DOHH2 (cell line): ENCODE measurements around the gene TENT4A.

Source experiments
- H3F3A ChIP-seq: fragments of 200-600 bp; sonication (generic), shearing (Covaris generic); 2 replicates; pipeline ENCODE4 v1.6.0; 2016; ENCODE audit warnings: antibody characterized with exemption, mild to moderate bottlenecking; ENCODE audit not compliant: control insufficient read depth, insufficient read depth
- H3K27ac ChIP-seq: fragments of 200-600 bp; sonication (generic); 2 replicates; pipeline ENCODE4 v1.5.1; 2014; ENCODE audit warnings: low read depth, mild to moderate bottlenecking, low read length, moderate library complexity
- H3K27me3 ChIP-seq: fragments of 200-600 bp; sonication (generic); 2 replicates; pipeline ENCODE4 v1.6.1; 2014; ENCODE audit warnings: mild to moderate bottlenecking, low read length, mixed read lengths; ENCODE audit not compliant: control insufficient read depth
- H3K36me3 ChIP-seq: fragments of 200-600 bp; sonication (generic); 2 replicates; pipeline ENCODE4 v1.6.1; 2014; ENCODE audit warnings: mild to moderate bottlenecking, low read length, moderate library complexity, mixed read lengths; ENCODE audit not compliant: control insufficient read depth
- H3K4me1 ChIP-seq: fragments of 200-600 bp; sonication (generic); 2 replicates; pipeline ENCODE4 v1.6.1; 2014; ENCODE audit warnings: mild to moderate bottlenecking, low read length, mixed read lengths; ENCODE audit not compliant: control insufficient read depth
- H3K4me2 ChIP-seq: fragments of 200-600 bp; sonication (generic); 2 replicates; pipeline ENCODE4 v1.6.0; 2014; ENCODE audit warnings: mild to moderate bottlenecking, low read length, moderate library complexity
- H3K4me3 ChIP-seq: fragments of 200-600 bp; sonication (generic); 2 replicates; pipeline ENCODE4 v1.5.1; 2014; ENCODE audit warnings: mild to moderate bottlenecking, low read length, mixed read lengths
- H3K79me2 ChIP-seq: fragments of 200-600 bp; sonication (generic); 2 replicates; pipeline ENCODE4 v1.6.1; 2014; ENCODE audit warnings: mild to moderate bottlenecking, low read length, mixed read lengths; ENCODE audit not compliant: control insufficient read depth
- H3K9me2 ChIP-seq: fragments of 200-600 bp; sonication (generic); replicated peaks from 2 replicates; pipeline ENCODE4 v1.6.1; 2014; ENCODE audit warnings: mild to moderate bottlenecking, low read length, mixed read lengths; ENCODE audit not compliant: control insufficient read depth
- H3K9me3 ChIP-seq: fragments of 200-600 bp; sonication (generic); 2 replicates; pipeline ENCODE4 v1.6.1; 2014; ENCODE audit warnings: antibody characterized with exemption, low read length, mixed read lengths; ENCODE audit not compliant: control insufficient read depth, insufficient read depth
- H4K20me1 ChIP-seq: fragments of 200-600 bp; sonication (generic); 2 replicates; pipeline ENCODE4 v1.6.0; 2014; ENCODE audit warnings: low read depth, mild to moderate bottlenecking, antibody characterized with exemption, low read length, moderate library complexity; ENCODE audit not compliant: control insufficient read depth, insufficient read depth
- EZH2phosphoT487 ChIP-seq: fragments of 200-600 bp; sonication (generic); IDR thresholded peaks from 2 replicates; pipeline ENCODE4 v1.6.1; 2017; ENCODE audit warnings: borderline replicate concordance, mild to moderate bottlenecking, antibody characterized with exemption, low read length, moderate library complexity, mixed read lengths
- TF ChIP-seq, protein P1 (sequence below): fragments of 200-600 bp; sonication (generic); IDR thresholded peaks from one replicate; pipeline ENCODE4 v1.5.1; 2014; ENCODE audit warnings: antibody characterized with exemption, mild to moderate bottlenecking, low read depth, low read length; ENCODE audit not compliant: poor library complexity, severe bottlenecking

Gene TENT4A

DNA sequence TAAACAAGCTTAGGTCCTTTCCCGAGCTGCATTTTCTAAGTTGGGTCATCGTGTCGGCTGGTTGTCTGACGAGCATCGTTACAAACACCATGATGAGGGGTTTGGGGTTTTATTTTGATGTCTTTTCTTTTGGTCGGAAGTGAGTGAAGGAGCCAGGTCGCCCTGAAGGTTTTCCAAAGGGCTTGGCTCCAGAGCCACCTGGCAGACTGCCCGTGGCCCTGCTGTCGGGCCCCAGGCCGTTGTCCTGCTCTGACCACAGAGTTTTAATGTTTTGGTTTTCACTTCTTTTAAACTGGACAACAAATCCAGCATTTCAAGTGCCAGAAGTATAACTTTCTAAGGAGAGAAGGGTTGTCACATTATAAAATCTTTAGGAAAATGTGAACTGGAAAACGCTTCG lies 42.3 kb downstream of the TENT4A start:
- no peaks in the 10 kb centered on the region for H4K20me1 ChIP-seq
- no peak for TF ChIP-seq EZH2phosphoT487
- TF ChIP-seq, protein P1, sequence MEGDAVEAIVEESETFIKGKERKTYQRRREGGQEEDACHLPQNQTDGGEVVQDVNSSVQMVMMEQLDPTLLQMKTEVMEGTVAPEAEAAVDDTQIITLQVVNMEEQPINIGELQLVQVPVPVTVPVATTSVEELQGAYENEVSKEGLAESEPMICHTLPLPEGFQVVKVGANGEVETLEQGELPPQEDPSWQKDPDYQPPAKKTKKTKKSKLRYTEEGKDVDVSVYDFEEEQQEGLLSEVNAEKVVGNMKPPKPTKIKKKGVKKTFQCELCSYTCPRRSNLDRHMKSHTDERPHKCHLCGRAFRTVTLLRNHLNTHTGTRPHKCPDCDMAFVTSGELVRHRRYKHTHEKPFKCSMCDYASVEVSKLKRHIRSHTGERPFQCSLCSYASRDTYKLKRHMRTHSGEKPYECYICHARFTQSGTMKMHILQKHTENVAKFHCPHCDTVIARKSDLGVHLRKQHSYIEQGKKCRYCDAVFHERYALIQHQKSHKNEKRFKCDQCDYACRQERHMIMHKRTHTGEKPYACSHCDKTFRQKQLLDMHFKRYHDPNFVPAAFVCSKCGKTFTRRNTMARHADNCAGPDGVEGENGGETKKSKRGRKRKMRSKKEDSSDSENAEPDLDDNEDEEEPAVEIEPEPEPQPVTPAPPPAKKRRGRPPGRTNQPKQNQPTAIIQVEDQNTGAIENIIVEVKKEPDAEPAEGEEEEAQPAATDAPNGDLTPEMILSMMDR: no peak
- H3K36me3 ChIP-seq: peaks cover 75% of the 10 kb centered on the region

DNA sequence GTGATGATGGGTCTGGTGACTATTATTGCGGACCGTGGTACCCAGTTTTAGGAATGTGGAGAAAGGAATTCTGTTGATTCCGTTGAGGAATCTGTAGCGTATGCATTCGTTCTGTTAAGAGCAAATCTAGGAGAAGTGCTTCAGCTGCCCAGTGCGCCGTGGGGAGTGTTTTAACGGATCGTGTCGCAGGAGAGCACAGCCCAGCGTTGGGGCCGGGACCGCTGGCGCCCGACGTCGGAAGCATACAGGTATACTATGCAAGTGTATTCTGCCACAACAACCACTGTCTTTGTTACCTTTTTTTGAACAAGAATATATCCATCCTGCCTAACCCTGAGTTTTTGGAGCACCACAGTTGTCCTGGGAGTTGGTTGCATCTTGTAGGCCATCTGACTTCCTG lies 42.7 kb downstream of the TENT4A start:
- Histone ChIP-seq H3F3A (no peaks in the 10 kb centered on the region), H3K9me2 (no peaks in the 10 kb centered on the region), H3K4me3 (no peak overlapping the region), H4K20me1 (no peaks in the 10 kb centered on the region), H3K27me3 (no peaks in the 10 kb centered on the region), H3K36me3 (peaks cover 72% of the 10 kb centered on the region), H3K79me2 (no peaks in the 10 kb centered on the region), H3K4me2 (no peak overlapping the region), H3K4me1 (no peaks in the 10 kb centered on the region), H3K9me3 (no peaks in the 10 kb centered on the region), H3K27ac (no peak overlapping the region)
- no peak for TF ChIP-seq EZH2phosphoT487
- TF ChIP-seq, protein P1: no peak

More for the DNA sequence above, 42.3 kb downstream of the TENT4A start:
- H3K9me2 ChIP-seq: no peaks in the 10 kb centered on the region
- H3K4me2 ChIP-seq: no peak overlapping the region
- no peaks in the 10 kb centered on the region for H3K4me1 ChIP-seq
- H3K4me3 ChIP-seq: no peak overlapping the region
- no peak overlapping the region for H3K27ac ChIP-seq
- no peaks in the 10 kb centered on the region for H3K79me2 ChIP-seq
- no peaks in the 10 kb centered on the region for H3K27me3 ChIP-seq
- no peaks in the 10 kb centered on the region for H3F3A ChIP-seq
- no peaks in the 10 kb centered on the region for H3K9me3 ChIP-seq

DNA sequence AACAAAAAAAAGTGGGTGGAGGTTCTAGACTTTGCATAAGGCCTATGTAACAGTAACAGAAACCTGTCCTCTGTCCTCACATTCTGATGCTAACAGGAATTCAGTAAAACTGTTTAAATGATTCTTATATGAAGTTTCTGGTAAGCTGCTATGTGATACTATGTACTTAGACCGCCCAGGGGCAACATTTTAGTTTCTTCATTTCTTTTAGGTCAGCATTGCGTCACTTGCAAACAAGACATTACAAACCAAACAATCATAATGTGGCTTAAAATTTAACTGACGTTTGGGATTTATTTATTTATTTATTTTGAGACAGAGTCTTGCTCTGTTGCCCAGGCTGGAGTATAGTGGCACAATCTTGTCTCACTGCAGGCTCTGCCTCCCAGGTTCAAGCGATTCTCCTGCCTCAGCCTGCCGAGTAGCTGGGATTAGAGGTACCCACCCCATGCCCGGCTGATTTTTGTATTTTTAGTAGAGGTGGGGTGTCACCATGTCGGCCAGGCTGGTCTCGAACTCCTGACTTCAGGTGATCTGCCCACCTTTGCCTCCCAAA lies 44.3 kb downstream of the TENT4A start:
- Histone ChIP-seq H3F3A (0 out of 2 replicates have a peak, but pooled peaks cover 2% of the 10 kb centered on the region), H3K27ac (no peak overlapping the region), H3K27me3 (no peaks in the 10 kb centered on the region), H3K4me1 (no peaks in the 10 kb centered on the region), H3K4me2 (no peak overlapping the region), H3K79me2 (no peaks in the 10 kb centered on the region), H3K36me3 (peaks cover 57% of the 10 kb centered on the region), H3K4me3 (no peak overlapping the region), H3K9me3 (no peaks in the 10 kb centered on the region), H4K20me1 (no peaks in the 10 kb centered on the region; the same call in 1 of the 2 replicates), H3K9me2 (no peaks in the 10 kb centered on the region)
- no peak for TF ChIP-seq EZH2phosphoT487

DNA sequence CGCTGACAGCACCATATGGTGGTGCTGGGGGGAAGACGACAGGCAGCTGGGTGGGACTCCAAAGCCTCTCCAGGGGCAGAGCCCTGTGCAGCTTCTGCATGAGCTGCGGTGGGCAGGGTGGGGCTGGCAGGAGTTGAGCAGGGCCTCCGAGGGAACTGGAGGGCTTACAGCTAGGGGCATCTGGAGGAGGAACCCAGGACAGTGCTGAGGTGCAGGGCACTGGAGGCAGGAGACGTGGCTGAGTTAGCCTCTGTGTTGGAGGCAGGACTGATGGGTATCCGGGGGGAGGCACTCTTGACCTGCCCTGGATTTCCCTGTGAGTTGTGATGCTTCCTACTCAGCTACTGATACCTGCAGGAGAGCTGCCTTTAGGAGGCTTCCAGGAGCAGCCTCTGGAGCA lies 45.0 kb downstream of the TENT4A start:
- Histone ChIP-seq H3K9me3 (no peaks in the 10 kb centered on the region), H3K9me2 (no peaks in the 10 kb centered on the region), H3K79me2 (no peaks in the 10 kb centered on the region), H3K36me3 (peaks cover 50% of the 10 kb centered on the region), H3K27me3 (no peaks in the 10 kb centered on the region), H3F3A (0 out of 2 replicates have a peak, but pooled peaks cover 2% of the 10 kb centered on the region), H4K20me1 (no peaks in the 10 kb centered on the region; the same call in 1 of the 2 replicates), H3K4me2 (no peak overlapping the region), H3K4me3 (no peak overlapping the region), H3K4me1 (no peaks in the 10 kb centered on the region), H3K27ac (no peak overlapping the region)
- TF ChIP-seq, protein P1: no peak
- no peak for TF ChIP-seq EZH2phosphoT487
